Endothelial cell of umbilical vein (primary cell): ENCODE data around the gene PPP1R3G.

Experiments used
- CTCF ChIP-seq, 2 donors: IDR thresholded peaks; 1 replicate in 1 of 2; 2 replicates in 1 of 2; pipeline ENCODE4 v1.5.1; 2011; ENCODE audit warnings: low read length in 2 of 2, mild to moderate bottlenecking in 2 of 2, moderate library complexity in 2 of 2, control low read depth in 1 of 2, inconsistent platforms in 1 of 2, low read depth in 1 of 2; ENCODE audit not compliant: insufficient read depth in 1 of 2; ENCODE audit errors: extremely low read depth in 1 of 2
- EZH2 ChIP-seq: IDR thresholded peaks from 2 replicates; pipeline ENCODE4 v1.6.1; 2012; ENCODE audit warnings: borderline replicate concordance, low read depth, mild to moderate bottlenecking, moderate library complexity, low read length, inconsistent platforms; ENCODE audit not compliant: severe bottlenecking
- MAX ChIP-seq: IDR thresholded peaks from 2 replicates; pipeline ENCODE4 v1.6.1; 2011; ENCODE audit not compliant: insufficient read depth, insufficient read length
- POLR2A ChIP-seq: IDR thresholded peaks from 2 replicates; pipeline ENCODE4 v1.6.1; 2012; ENCODE audit warnings: low read depth, mild to moderate bottlenecking, control low read depth, low read length
- POLR2AphosphoS5 ChIP-seq: IDR thresholded peaks from 2 replicates; pipeline ENCODE4 v1.6.1; 2012; ENCODE audit warnings: low read depth, mild to moderate bottlenecking, control low read depth, low read length, moderate library complexity; ENCODE audit not compliant: insufficient read depth

GRCh38 chr6:5046430-5046829, 38.7 kb upstream of the PPP1R3G start:
- TF ChIP-seq CTCF (IDR thresholded peaks at IDR 0.05; ENCODE audit: extremely low read depth in 1 of 2, insufficient read depth in 1 of 2, low read depth in 1 of 2, low read length in 2 of 2) (no peak), EZH2 (no peak), POLR2A (no peak), MAX (no peak), POLR2AphosphoS5 (no peak)
